DOHH2 (cell line): ENCODE data around the gene CSNK2A2.

Experiments
- H3F3A ChIP-seq: fragments of 200-600 bp; sonication (generic), shearing (Covaris generic); 2 replicates; pipeline ENCODE4 v1.6.0; 2016; ENCODE audit warnings: antibody characterized with exemption, mild to moderate bottlenecking; ENCODE audit not compliant: control insufficient read depth, insufficient read depth
- H3K27ac ChIP-seq: fragments of 200-600 bp; sonication (generic); 2 replicates; pipeline ENCODE4 v1.5.1; 2014; ENCODE audit warnings: low read depth, mild to moderate bottlenecking, low read length, moderate library complexity
- H3K27me3 ChIP-seq: fragments of 200-600 bp; sonication (generic); 2 replicates; pipeline ENCODE4 v1.6.1; 2014; ENCODE audit warnings: mild to moderate bottlenecking, low read length, mixed read lengths; ENCODE audit not compliant: control insufficient read depth
- H3K36me3 ChIP-seq: fragments of 200-600 bp; sonication (generic); 2 replicates; pipeline ENCODE4 v1.6.1; 2014; ENCODE audit warnings: mild to moderate bottlenecking, low read length, moderate library complexity, mixed read lengths; ENCODE audit not compliant: control insufficient read depth
- H3K4me1 ChIP-seq: fragments of 200-600 bp; sonication (generic); 2 replicates; pipeline ENCODE4 v1.6.1; 2014; ENCODE audit warnings: mild to moderate bottlenecking, low read length, mixed read lengths; ENCODE audit not compliant: control insufficient read depth
- H3K4me2 ChIP-seq: fragments of 200-600 bp; sonication (generic); 2 replicates; pipeline ENCODE4 v1.6.0; 2014; ENCODE audit warnings: mild to moderate bottlenecking, low read length, moderate library complexity
- H3K4me3 ChIP-seq: fragments of 200-600 bp; sonication (generic); 2 replicates; pipeline ENCODE4 v1.5.1; 2014; ENCODE audit warnings: mild to moderate bottlenecking, low read length, mixed read lengths
- H3K79me2 ChIP-seq: fragments of 200-600 bp; sonication (generic); 2 replicates; pipeline ENCODE4 v1.6.1; 2014; ENCODE audit warnings: mild to moderate bottlenecking, low read length, mixed read lengths; ENCODE audit not compliant: control insufficient read depth
- H3K9me2 ChIP-seq: fragments of 200-600 bp; sonication (generic); replicated peaks from 2 replicates; pipeline ENCODE4 v1.6.1; 2014; ENCODE audit warnings: mild to moderate bottlenecking, low read length, mixed read lengths; ENCODE audit not compliant: control insufficient read depth
- H3K9me3 ChIP-seq: fragments of 200-600 bp; sonication (generic); 2 replicates; pipeline ENCODE4 v1.6.1; 2014; ENCODE audit warnings: antibody characterized with exemption, low read length, mixed read lengths; ENCODE audit not compliant: control insufficient read depth, insufficient read depth
- H4K20me1 ChIP-seq: fragments of 200-600 bp; sonication (generic); 2 replicates; pipeline ENCODE4 v1.6.0; 2014; ENCODE audit warnings: low read depth, mild to moderate bottlenecking, antibody characterized with exemption, low read length, moderate library complexity; ENCODE audit not compliant: control insufficient read depth, insufficient read depth
- EZH2phosphoT487 ChIP-seq: fragments of 200-600 bp; sonication (generic); IDR thresholded peaks from 2 replicates; pipeline ENCODE4 v1.6.1; 2017; ENCODE audit warnings: borderline replicate concordance, mild to moderate bottlenecking, antibody characterized with exemption, low read length, moderate library complexity, mixed read lengths
- TF ChIP-seq, protein P1 (sequence below): fragments of 200-600 bp; sonication (generic); IDR thresholded peaks from one replicate; pipeline ENCODE4 v1.5.1; 2014; ENCODE audit warnings: antibody characterized with exemption, mild to moderate bottlenecking, low read depth, low read length; ENCODE audit not compliant: poor library complexity, severe bottlenecking

Gene CSNK2A2

DNA sequence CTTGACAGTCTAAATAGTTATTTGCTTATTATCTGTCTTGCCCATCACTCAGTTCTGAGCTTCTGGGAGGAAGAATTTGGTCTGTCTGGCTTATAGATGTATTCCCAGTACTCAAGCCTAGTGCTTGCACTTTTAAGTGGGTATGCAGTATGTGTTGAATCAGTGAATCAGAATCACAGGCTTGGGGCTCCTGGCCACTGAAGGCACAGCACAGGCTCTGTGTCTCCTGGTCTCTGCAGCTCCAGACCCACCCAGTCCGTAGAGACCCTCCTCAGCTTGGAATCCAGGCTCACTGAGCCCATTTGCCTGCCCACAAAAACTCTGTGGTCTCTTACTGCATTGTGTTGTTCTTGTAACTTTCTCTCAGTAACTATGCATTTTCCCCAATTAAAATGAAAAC is 49.4 kb downstream of the CSNK2A2 start:
- Histone ChIP-seq H3K4me3 (no peak overlapping the region), H4K20me1 (no peaks in the 10 kb centered on the region), H3F3A (no peaks in the 10 kb centered on the region), H3K79me2 (no peaks in the 10 kb centered on the region), H3K4me1 (no peaks in the 10 kb centered on the region), H3K9me3 (no peaks in the 10 kb centered on the region), H3K27ac (no peak overlapping the region), H3K4me2 (no peak overlapping the region), H3K36me3 (no peaks in the 10 kb centered on the region), H3K27me3 (no peaks in the 10 kb centered on the region), H3K9me2 (no peaks in the 10 kb centered on the region)
- TF ChIP-seq EZH2phosphoT487 = no peak
- TF ChIP-seq, protein P1, sequence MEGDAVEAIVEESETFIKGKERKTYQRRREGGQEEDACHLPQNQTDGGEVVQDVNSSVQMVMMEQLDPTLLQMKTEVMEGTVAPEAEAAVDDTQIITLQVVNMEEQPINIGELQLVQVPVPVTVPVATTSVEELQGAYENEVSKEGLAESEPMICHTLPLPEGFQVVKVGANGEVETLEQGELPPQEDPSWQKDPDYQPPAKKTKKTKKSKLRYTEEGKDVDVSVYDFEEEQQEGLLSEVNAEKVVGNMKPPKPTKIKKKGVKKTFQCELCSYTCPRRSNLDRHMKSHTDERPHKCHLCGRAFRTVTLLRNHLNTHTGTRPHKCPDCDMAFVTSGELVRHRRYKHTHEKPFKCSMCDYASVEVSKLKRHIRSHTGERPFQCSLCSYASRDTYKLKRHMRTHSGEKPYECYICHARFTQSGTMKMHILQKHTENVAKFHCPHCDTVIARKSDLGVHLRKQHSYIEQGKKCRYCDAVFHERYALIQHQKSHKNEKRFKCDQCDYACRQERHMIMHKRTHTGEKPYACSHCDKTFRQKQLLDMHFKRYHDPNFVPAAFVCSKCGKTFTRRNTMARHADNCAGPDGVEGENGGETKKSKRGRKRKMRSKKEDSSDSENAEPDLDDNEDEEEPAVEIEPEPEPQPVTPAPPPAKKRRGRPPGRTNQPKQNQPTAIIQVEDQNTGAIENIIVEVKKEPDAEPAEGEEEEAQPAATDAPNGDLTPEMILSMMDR = no peak

DNA sequence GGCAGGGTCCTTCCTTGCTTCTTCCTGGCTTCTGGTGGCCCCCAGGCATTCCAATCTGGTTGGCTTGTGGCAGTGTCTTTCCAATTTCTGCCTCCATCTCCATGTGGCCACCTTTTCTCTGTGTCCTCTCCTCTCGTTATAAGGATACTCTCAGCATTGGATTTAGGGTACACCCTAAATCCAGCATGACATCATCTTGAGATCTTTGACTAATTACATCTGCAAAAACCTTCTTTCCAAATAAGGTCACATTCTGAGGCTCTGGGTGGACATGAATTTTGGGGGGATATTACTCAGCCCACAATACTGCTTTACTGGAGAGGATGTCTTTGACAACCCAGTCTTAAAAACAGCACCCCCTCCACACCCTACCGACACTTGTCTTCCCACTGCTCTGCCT is 49.8 kb downstream of the CSNK2A2 start:
- no peaks in the 10 kb centered on the region for H3K27me3 ChIP-seq
- H3K36me3 ChIP-seq = no peaks in the 10 kb centered on the region
- H3K4me3 ChIP-seq = no peak overlapping the region
- no peaks in the 10 kb centered on the region for H3K9me3 ChIP-seq
- no peak for TF ChIP-seq EZH2phosphoT487
- TF ChIP-seq, protein P1 = no peak
- no peak overlapping the region for H3K27ac ChIP-seq
- no peaks in the 10 kb centered on the region for H3F3A ChIP-seq
- no peaks in the 10 kb centered on the region for H3K4me1 ChIP-seq
- no peaks in the 10 kb centered on the region for H3K79me2 ChIP-seq
- no peak overlapping the region for H3K4me2 ChIP-seq
- no peaks in the 10 kb centered on the region for H3K9me2 ChIP-seq
- H4K20me1 ChIP-seq = no peaks in the 10 kb centered on the region

DNA sequence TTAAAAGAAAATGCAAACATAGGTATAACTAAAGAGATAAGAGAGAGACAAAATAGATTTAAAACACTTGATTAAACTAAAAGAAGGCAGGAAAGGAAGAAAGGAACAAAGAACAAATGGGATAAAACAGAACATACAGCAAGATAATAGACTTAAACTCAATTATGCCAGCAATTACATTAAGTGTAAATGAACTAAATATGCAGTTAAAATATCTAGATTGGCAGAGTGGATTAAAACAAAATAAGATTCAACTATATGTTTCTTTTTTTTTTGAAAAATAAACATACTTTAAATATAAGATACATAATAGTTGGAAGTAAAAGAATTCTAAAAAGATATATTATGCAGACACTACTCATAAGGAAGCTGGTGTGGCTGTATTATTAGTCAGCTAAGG is 59.1 kb downstream of the CSNK2A2 start:
- Histone ChIP-seq H3K4me2 (no peak overlapping the region), H3F3A (no peaks in the 10 kb centered on the region), H3K36me3 (no peaks in the 10 kb centered on the region), H3K9me3 (peaks cover 16% of the 10 kb centered on the region), H3K79me2 (no peaks in the 10 kb centered on the region), H3K27me3 (no peaks in the 10 kb centered on the region), H3K4me3 (no peak overlapping the region), H3K27ac (no peak overlapping the region), H4K20me1 (no peaks in the 10 kb centered on the region), H3K9me2 (no peaks in the 10 kb centered on the region), H3K4me1 (no peaks in the 10 kb centered on the region)
- TF ChIP-seq EZH2phosphoT487 = no peak
- TF ChIP-seq, protein P1 = no peak

DNA sequence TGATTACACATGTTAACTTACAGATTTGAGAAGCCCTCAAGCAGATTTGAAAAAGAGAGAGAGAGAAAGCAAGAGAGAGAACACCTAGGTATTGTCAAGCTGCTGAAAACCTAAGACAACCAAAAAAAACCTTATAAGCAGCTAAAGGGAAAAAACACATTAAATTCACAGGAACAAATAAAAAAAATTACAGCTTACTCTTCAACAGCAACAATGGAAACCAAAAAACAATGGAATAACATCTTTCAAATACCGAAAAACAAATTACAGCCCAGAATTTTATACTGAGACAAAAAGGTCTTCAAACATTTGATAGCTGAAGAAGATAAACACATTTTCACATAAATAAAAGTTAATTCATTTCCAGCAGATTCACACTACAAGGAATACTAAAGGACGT is 60.3 kb downstream of the CSNK2A2 start:
- Histone ChIP-seq H4K20me1 (no peaks in the 10 kb centered on the region), H3K9me3 (peaks cover 16% of the 10 kb centered on the region), H3F3A (no peaks in the 10 kb centered on the region), H3K36me3 (no peaks in the 10 kb centered on the region), H3K4me3 (no peak overlapping the region), H3K79me2 (no peaks in the 10 kb centered on the region), H3K4me1 (no peaks in the 10 kb centered on the region), H3K9me2 (no peaks in the 10 kb centered on the region), H3K27ac (no peak overlapping the region), H3K4me2 (no peak overlapping the region), H3K27me3 (no peaks in the 10 kb centered on the region)
- TF ChIP-seq EZH2phosphoT487 = no peak
- TF ChIP-seq, protein P1 = no peak
